DOHH2 (cell line): ENCODE results near the gene SRP14.
A peak's percentile ranks its signal among the peaks of the same experiment; 100 is the strongest.
"Not testable (repeated sequence)": the region's sequence is repeated elsewhere in the genome, so short reads cannot be mapped to it uniquely, and the experiment has no call there.

Experiments
- H3F3A ChIP-seq: fragments of 200-600 bp; sonication (generic), shearing (Covaris generic); 2 replicates; pipeline ENCODE4 v1.6.0; 2016; ENCODE audit warnings: antibody characterized with exemption, mild to moderate bottlenecking; ENCODE audit not compliant: control insufficient read depth, insufficient read depth
- H3K27ac ChIP-seq: fragments of 200-600 bp; sonication (generic); 2 replicates; pipeline ENCODE4 v1.5.1; 2014; ENCODE audit warnings: low read depth, mild to moderate bottlenecking, low read length, moderate library complexity
- H3K27me3 ChIP-seq: fragments of 200-600 bp; sonication (generic); 2 replicates; pipeline ENCODE4 v1.6.1; 2014; ENCODE audit warnings: mild to moderate bottlenecking, low read length, mixed read lengths; ENCODE audit not compliant: control insufficient read depth
- H3K36me3 ChIP-seq: fragments of 200-600 bp; sonication (generic); 2 replicates; pipeline ENCODE4 v1.6.1; 2014; ENCODE audit warnings: mild to moderate bottlenecking, low read length, moderate library complexity, mixed read lengths; ENCODE audit not compliant: control insufficient read depth
- H3K4me1 ChIP-seq: fragments of 200-600 bp; sonication (generic); 2 replicates; pipeline ENCODE4 v1.6.1; 2014; ENCODE audit warnings: mild to moderate bottlenecking, low read length, mixed read lengths; ENCODE audit not compliant: control insufficient read depth
- H3K4me2 ChIP-seq: fragments of 200-600 bp; sonication (generic); 2 replicates; pipeline ENCODE4 v1.6.0; 2014; ENCODE audit warnings: mild to moderate bottlenecking, low read length, moderate library complexity
- H3K4me3 ChIP-seq: fragments of 200-600 bp; sonication (generic); 2 replicates; pipeline ENCODE4 v1.5.1; 2014; ENCODE audit warnings: mild to moderate bottlenecking, low read length, mixed read lengths
- H3K79me2 ChIP-seq: fragments of 200-600 bp; sonication (generic); 2 replicates; pipeline ENCODE4 v1.6.1; 2014; ENCODE audit warnings: mild to moderate bottlenecking, low read length, mixed read lengths; ENCODE audit not compliant: control insufficient read depth
- H3K9me2 ChIP-seq: fragments of 200-600 bp; sonication (generic); replicated peaks from 2 replicates; pipeline ENCODE4 v1.6.1; 2014; ENCODE audit warnings: mild to moderate bottlenecking, low read length, mixed read lengths; ENCODE audit not compliant: control insufficient read depth
- H3K9me3 ChIP-seq: fragments of 200-600 bp; sonication (generic); 2 replicates; pipeline ENCODE4 v1.6.1; 2014; ENCODE audit warnings: antibody characterized with exemption, low read length, mixed read lengths; ENCODE audit not compliant: control insufficient read depth, insufficient read depth
- H4K20me1 ChIP-seq: fragments of 200-600 bp; sonication (generic); 2 replicates; pipeline ENCODE4 v1.6.0; 2014; ENCODE audit warnings: low read depth, mild to moderate bottlenecking, antibody characterized with exemption, low read length, moderate library complexity; ENCODE audit not compliant: control insufficient read depth, insufficient read depth
- CTCF ChIP-seq: fragments of 200-600 bp; sonication (generic); IDR thresholded peaks from one replicate; pipeline ENCODE4 v1.5.1; 2014; ENCODE audit warnings: antibody characterized with exemption, mild to moderate bottlenecking, low read depth, low read length; ENCODE audit not compliant: poor library complexity, severe bottlenecking
- EZH2phosphoT487 ChIP-seq: fragments of 200-600 bp; sonication (generic); IDR thresholded peaks from 2 replicates; pipeline ENCODE4 v1.6.1; 2017; ENCODE audit warnings: borderline replicate concordance, mild to moderate bottlenecking, antibody characterized with exemption, low read length, moderate library complexity, mixed read lengths

The SRP14 gene

GRCh38 chr15:40037721-40038120 lies 1.3 kb downstream of the SRP14 start:
- Histone ChIP-seq H3K27me3 (no peaks in the 10 kb centered on the region), H3K27ac (no peak overlapping the region)

GRCh38 chr15:40035182-40035581 lies 3.8 kb downstream of the SRP14 start:
- H3K27me3 ChIP-seq, H3K27ac ChIP-seq, H3K9me2 ChIP-seq, H4K20me1 ChIP-seq, H3K9me3 ChIP-seq, H3K4me2 ChIP-seq, H3K4me3 ChIP-seq: not testable (repeated sequence)
- H3K79me2 ChIP-seq = peaks cover 35% of the 10 kb centered on the region
- H3K36me3 ChIP-seq = peaks cover 80% of the 10 kb centered on the region
- H3F3A ChIP-seq = peaks cover 13% of the 10 kb centered on the region
- peaks cover 13% of the 10 kb centered on the region for H3K4me1 ChIP-seq

More at GRCh38 chr15:40037721-40038120, 1.3 kb downstream of the SRP14 start:
- Histone ChIP-seq H3K36me3 (peaks cover 57% of the 10 kb centered on the region), H3F3A (peaks cover 12% of the 10 kb centered on the region; the same call in 1 of the 2 replicates), H3K79me2 (peaks cover 49% of the 10 kb centered on the region), H3K4me3 (peak overlapping the region; percentile 81), H3K9me3 (no peaks in the 10 kb centered on the region), H3K4me2 (peak overlapping the region; percentile 97), H3K4me1 (peaks cover 25% of the 10 kb centered on the region), H3K9me2 (no peaks in the 10 kb centered on the region), H4K20me1 (peaks cover 5% of the 10 kb centered on the region; the same call in 1 of the 2 replicates)
- TF ChIP-seq EZH2phosphoT487 (no peak), CTCF (no peak)

GRCh38 chr15:40034186-40034946 lies 4.6 kb downstream of the SRP14 start:
- Histone ChIP-seq H3K79me2 (peaks cover 29% of the 10 kb centered on the region), H3F3A (peaks cover 10% of the 10 kb centered on the region), H3K4me1 (peaks cover 10% of the 10 kb centered on the region), H4K20me1 (peaks cover 5% of the 10 kb centered on the region; the same call in 1 of the 2 replicates), H3K27me3 (no peaks in the 10 kb centered on the region), H3K9me3 (no peaks in the 10 kb centered on the region), H3K36me3 (peaks cover 88% of the 10 kb centered on the region), H3K27ac (no peak overlapping the region), H3K4me2 (no peak overlapping the region), H3K9me2 (no peaks in the 10 kb centered on the region), H3K4me3 (no peak overlapping the region)
- TF ChIP-seq CTCF (no peak), EZH2phosphoT487 (no peak)

- Histone ChIP-seq H3K9me3 (no peaks in the 10 kb centered on the region), H3K4me3 (no peak overlapping the region), H3K4me2 (no peak overlapping the region), H3F3A (peaks cover 10% of the 10 kb centered on the region), H3K27ac (no peak overlapping the region), H4K20me1 (no peaks in the 10 kb centered on the region), H3K79me2 (peaks cover 8% of the 10 kb centered on the region), H3K9me2 (no peaks in the 10 kb centered on the region), H3K4me1 (no peaks in the 10 kb centered on the region; the same call in 1 of the 2 replicates), H3K36me3 (peaks cover 81% of the 10 kb centered on the region), H3K27me3 (no peaks in the 10 kb centered on the region)
- TF ChIP-seq CTCF (no peak), EZH2phosphoT487 (no peak)
These were observed 6.7 kb downstream of the SRP14 start for GRCh38 chr15:40032125-40032839.
